GM12872 (cell line): Measurements from ENCODE around the gene HOXB8.

Experiments used
- TF ChIP-seq, protein P1 (sequence below): IDR thresholded peaks from 3 replicates; pipeline ENCODE4 v1.5.1; 2011; ENCODE audit warnings: low read depth, mild to moderate bottlenecking, low read length, moderate library complexity; ENCODE audit not compliant: insufficient read depth

The HOXB8 gene

GRCh38 chr17:48597778-48598631 is 17.1 kb downstream of the HOXB8 start:
- TF ChIP-seq, protein P1, sequence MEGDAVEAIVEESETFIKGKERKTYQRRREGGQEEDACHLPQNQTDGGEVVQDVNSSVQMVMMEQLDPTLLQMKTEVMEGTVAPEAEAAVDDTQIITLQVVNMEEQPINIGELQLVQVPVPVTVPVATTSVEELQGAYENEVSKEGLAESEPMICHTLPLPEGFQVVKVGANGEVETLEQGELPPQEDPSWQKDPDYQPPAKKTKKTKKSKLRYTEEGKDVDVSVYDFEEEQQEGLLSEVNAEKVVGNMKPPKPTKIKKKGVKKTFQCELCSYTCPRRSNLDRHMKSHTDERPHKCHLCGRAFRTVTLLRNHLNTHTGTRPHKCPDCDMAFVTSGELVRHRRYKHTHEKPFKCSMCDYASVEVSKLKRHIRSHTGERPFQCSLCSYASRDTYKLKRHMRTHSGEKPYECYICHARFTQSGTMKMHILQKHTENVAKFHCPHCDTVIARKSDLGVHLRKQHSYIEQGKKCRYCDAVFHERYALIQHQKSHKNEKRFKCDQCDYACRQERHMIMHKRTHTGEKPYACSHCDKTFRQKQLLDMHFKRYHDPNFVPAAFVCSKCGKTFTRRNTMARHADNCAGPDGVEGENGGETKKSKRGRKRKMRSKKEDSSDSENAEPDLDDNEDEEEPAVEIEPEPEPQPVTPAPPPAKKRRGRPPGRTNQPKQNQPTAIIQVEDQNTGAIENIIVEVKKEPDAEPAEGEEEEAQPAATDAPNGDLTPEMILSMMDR, result no peak

DNA sequence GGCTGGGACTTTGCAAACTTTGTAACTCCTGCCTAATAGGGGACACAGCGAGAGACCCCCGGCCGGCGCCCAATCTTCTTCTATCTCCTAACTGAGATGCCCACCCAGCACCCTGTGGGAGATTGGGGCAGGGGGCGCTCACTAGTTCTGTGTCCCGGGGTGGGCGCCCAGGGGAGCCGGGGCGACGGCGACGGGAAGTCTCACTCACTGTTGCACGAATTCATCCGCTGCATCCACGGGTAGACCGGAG is 17.6 kb downstream of the HOXB8 start:
- TF ChIP-seq, protein P1, result no peak

DNA sequence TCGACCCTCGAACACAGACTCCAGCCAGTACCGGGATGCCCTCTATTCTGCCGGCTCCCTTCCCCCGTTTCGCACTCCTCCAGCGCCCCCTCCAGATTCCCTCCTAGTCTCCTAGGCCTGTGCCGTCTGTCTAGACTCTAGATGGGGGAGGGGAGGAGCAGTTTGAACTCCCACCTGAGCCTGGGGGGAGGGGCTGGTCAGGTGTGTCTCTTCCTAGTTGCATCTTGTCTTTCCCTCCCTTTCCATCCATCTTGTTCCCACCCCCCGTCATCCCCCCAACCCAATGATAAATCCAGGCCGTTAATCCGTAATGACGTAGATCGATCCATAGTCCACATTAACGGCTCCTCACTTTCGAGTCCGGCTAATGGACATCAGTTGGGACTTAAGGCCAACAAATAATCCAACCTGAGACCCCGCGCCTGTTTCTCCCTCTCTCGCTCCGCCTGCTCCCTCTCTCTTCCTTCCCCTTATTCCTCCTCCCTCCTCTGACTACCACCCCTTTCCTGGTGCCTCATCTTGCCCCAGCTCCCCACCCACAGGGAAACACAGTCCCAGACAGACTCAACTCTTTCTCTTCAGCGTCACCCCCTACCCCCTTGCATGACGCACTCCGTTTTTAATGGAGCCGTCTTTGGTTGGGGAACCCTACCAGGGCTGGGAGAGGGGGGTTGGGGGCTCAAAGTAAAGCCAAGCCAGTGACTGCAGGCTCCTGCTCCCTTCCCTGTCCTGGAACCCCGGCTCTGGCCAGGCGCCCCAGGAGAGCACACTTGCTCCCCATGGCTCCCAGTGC is 18.2 kb downstream of the HOXB8 start:
- TF ChIP-seq, protein P1, result no peak

GRCh38 chr17:48596000-48596734 is 18.9 kb downstream of the HOXB8 start:
- TF ChIP-seq, protein P1, result no peak

- TF ChIP-seq, protein P1, result no peak
Measured at GRCh38 chr17:48595278-48595999, 19.7 kb downstream of the HOXB8 start.

DNA sequence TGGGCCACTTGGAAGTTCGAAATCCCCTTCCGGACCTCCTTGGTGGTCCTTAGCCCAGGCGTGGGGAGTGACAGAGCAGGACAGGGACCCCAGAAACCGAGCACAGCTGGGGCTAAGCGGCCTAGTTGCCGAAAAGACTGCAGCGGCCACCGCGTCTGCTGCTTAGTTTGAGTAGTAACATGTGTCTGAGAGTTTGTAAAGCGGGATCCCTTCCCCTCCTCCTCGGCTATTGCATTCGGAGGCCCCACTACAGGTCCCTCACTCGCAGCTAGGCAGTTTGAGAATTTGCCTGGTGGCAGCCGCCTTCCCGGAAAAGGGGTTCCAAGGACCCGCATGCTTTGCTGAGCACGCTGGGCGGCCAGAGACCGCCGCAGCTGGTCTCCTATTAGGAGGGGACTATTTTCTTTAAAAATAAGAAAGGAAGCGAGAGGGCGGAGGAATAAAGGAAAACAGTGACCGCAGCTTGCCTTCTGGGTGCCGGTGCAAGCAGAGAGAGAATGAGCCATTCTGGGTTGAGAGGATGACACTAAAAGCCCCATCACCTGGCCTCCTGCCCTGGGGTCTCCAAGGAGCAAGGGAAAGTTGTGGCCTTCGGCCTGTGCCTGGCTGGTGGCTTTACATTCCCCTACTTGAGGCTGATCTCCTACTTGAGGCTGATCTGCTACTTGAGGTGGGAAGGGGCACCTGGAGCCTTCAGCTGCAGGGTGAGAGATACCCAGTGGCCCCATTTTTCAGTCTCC is 20.4 kb downstream of the HOXB8 start:
- TF ChIP-seq, protein P1, result no peak
